Fibroblast of pulmonary artery (primary cell): ENCODE data around the gene FOSL2.

Source experiments
- DNase-seq: peaks from one replicate; pipeline ENCODE4 v3.0.0-alpha.2; 2010; ENCODE audit warnings: low read depth
- H3K4me3 ChIP-seq: replicated peaks from 2 replicates; pipeline ENCODE4 v1.5.1; 2011; ENCODE audit warnings: low read depth, mild to moderate bottlenecking, control low read depth, low read length, moderate library complexity
- CTCF ChIP-seq: IDR thresholded peaks from 2 replicates; pipeline ENCODE4 v1.5.1; 2011; ENCODE audit warnings: mild to moderate bottlenecking, control low read depth, low read length, inconsistent platforms; ENCODE audit errors: missing control alignments

Gene FOSL2

GRCh38 chr2:28435814-28436351 is 43.2 kb downstream of the FOSL2 start:
- DNase-seq: no peak
- TF ChIP-seq CTCF: no peak
- no peak overlapping the region for H3K4me3 ChIP-seq

GRCh38 chr2:28436525-28437051 is 43.9 kb downstream of the FOSL2 start:
- DNase-seq: no peak
- TF ChIP-seq CTCF: no peak
- H3K4me3 ChIP-seq: no peak overlapping the region

DNA sequence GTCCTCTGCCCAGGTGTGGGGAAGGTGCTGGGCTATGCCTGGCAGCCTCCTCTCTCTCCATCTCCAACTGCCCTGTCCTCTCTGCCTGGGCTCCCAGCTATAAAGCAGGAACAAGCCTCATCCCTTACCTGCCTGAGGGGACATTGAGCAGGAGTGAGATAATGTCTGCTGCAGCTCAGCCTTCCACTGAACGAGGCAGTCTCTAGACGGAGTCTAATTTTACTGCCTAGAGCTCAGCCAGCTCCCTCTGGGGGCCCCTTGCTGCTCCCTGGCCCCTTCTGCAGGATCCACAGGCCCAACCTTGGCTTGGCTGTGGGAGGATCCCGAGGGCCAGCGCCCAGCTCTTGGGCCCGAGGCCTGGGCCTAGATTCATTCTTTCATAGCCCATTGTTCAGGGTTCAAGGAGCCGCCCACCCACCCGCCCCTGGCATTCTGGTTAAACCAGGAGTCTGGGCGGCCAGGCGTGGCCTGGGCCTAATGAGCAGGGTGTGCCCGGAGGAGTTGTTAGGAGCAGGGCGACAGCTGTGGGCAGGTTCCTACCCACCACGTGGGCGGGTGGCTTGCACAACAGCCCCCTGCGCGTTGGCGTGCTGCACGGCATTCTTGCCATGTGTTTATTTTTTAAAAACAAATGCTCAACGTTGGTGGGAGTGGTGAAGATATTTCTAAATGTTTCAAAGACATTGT is 44.6 kb downstream of the FOSL2 start:
- no peak for TF ChIP-seq CTCF
- no peak for DNase-seq
- H3K4me3 ChIP-seq: no peak overlapping the region

- no peak overlapping the region for H3K4me3 ChIP-seq
These were observed 45.3 kb downstream of the FOSL2 start for GRCh38 chr2:28437918-28438317.

DNA sequence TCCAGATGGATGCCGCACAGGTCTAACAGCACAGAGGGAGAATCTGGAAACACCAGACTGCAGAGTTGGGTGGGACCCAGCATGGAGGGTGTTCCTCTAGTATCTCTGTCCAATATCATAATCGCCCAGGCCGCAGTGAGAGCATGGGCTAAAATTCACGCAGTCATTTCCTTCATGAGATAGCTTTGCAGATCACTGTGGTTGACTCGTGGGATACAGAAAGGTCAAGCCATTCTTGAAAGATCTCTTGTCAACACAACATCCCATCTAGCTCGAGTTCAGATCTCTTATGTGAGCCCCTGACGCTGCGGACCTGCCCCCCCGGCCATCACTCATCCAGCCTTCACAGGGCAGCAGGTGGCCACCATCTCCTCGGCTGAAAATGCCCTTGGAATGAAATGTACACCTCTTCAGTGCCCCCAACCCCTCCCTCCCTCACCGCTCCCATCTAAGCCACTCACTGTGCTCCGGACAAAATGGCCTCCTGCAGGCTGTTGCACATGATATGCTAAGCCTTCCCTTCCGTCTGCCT is 45.9 kb downstream of the FOSL2 start:
- H3K4me3 ChIP-seq: no peak overlapping the region
- no peak for TF ChIP-seq CTCF
- no peak for DNase-seq

More at GRCh38 chr2:28437918-28438317, 45.3 kb downstream of the FOSL2 start:
- TF ChIP-seq CTCF: no peak
- DNase-seq: no peak

- H3K4me3 ChIP-seq: no peak overlapping the region
- TF ChIP-seq CTCF: no peak
- no peak for DNase-seq
These were observed 46.5 kb downstream of the FOSL2 start for GRCh38 chr2:28439127-28439526.
